GM19025 (cell line): ENCODE results near the gene RPL29.
"Not testable (repeated sequence)": the region's sequence is repeated elsewhere in the genome, so short reads cannot be mapped to it uniquely, and the experiment has no call there.

ENCODE experiments used
- ATAC-seq: cut with Tn5 transposase; IDR thresholded peaks from one replicate; pipeline ENCODE4 v1.9.1; 2021; ENCODE audit warnings: mild to moderate bottlenecking, low read depth, moderate library complexity; ENCODE audit not compliant: unreplicated experiment

Gene RPL29

GRCh38 chr3:51995346-51996163 is at the start of gene RPL29:
RPL29 (minus strand) TSS chr3:51995895; CDS start chr3:51995461, 434 bp downstream.
- peak; percentile 90 for ATAC-seq

GRCh38 chr3:52044869-52045619 is 49.3 kb upstream of the RPL29 start:
- ATAC-seq = no peak

GRCh38 chr3:52043750-52044149 is 48.1 kb upstream of the RPL29 start:
- no peak for ATAC-seq

- not testable (repeated sequence) for ATAC-seq
These were observed 47.3 kb upstream of the RPL29 start for GRCh38 chr3:52043039-52043438.

GRCh38 chr3:52041118-52041731 is 45.5 kb upstream of the RPL29 start:
- ATAC-seq = no peak

GRCh38 chr3:52040600-52040999 is 44.9 kb upstream of the RPL29 start:
- no peak for ATAC-seq

- ATAC-seq = no peak
These were observed 44.2 kb upstream of the RPL29 start for GRCh38 chr3:52039846-52040245.

- ATAC-seq = no peak
These were observed 43.7 kb upstream of the RPL29 start for GRCh38 chr3:52039426-52039825.

GRCh38 chr3:52038227-52038626 is 42.5 kb upstream of the RPL29 start:
- ATAC-seq = no peak

- no peak for ATAC-seq
These were observed 41.6 kb upstream of the RPL29 start for GRCh38 chr3:52037291-52037690.

GRCh38 chr3:52036829-52037228 is 41.1 kb upstream of the RPL29 start:
- ATAC-seq = no peak

GRCh38 chr3:52036222-52036694 is 40.6 kb upstream of the RPL29 start:
- ATAC-seq = peak; percentile 83

GRCh38 chr3:52034651-52035050 is 39.0 kb upstream of the RPL29 start:
- ATAC-seq = no peak

- no peak for ATAC-seq
These were observed 38.5 kb upstream of the RPL29 start for GRCh38 chr3:52034212-52034611.

- ATAC-seq = not testable (repeated sequence)
These were observed 38.1 kb upstream of the RPL29 start for GRCh38 chr3:52033748-52034147.

- no peak for ATAC-seq
These were observed 37.2 kb upstream of the RPL29 start for GRCh38 chr3:52032702-52033408.

GRCh38 chr3:52031896-52032295 is 36.2 kb upstream of the RPL29 start:
- no peak for ATAC-seq

GRCh38 chr3:52030714-52031310 is 35.1 kb upstream of the RPL29 start:
- ATAC-seq = no peak

GRCh38 chr3:52029535-52029934 is 33.8 kb upstream of the RPL29 start:
- ATAC-seq = no peak

- ATAC-seq = no peak
These were observed 33.4 kb upstream of the RPL29 start for GRCh38 chr3:52029053-52029452.
